MM.1S (cell line): Measurements from ENCODE around the gene DOLPP1.

Experiments
- DNase-seq: peaks from one replicate; pipeline ENCODE4 v3.0.0-alpha.2; 2015
- H2AFZ ChIP-seq: fragments of 300-600 bp; sonication (generic); 2 replicates; pipeline ENCODE4 v1.6.0; 2016; ENCODE audit warnings: antibody characterized with exemption, low read length
- H3F3A ChIP-seq: fragments of 300-600 bp; sonication (generic); 2 replicates; pipeline ENCODE4 v1.6.1; 2016; ENCODE audit warnings: mild to moderate bottlenecking, antibody characterized with exemption, low read length, moderate library complexity, mixed read lengths; ENCODE audit not compliant: insufficient read depth
- H3K27ac ChIP-seq: fragments of 300-600 bp; sonication (generic); 2 replicates; pipeline ENCODE4 v1.5.1; 2016; ENCODE audit warnings: mild to moderate bottlenecking, low read length
- H3K27me3 ChIP-seq: fragments of 300-600 bp; sonication (generic); replicated peaks from 2 replicates; pipeline ENCODE4 v1.6.0; 2016; ENCODE audit warnings: low read length; ENCODE audit not compliant: insufficient read depth
- H3K36me3 ChIP-seq: fragments of 300-600 bp; sonication (generic); replicated peaks from 2 replicates; pipeline ENCODE4 v1.6.1; 2016; ENCODE audit warnings: mild to moderate bottlenecking, low read length, mixed read lengths; ENCODE audit not compliant: insufficient read depth
- H3K4me1 ChIP-seq: fragments of 300-600 bp; sonication (generic); 2 replicates; pipeline ENCODE4 v1.6.1; 2016; ENCODE audit warnings: low read length, mixed read lengths
- H3K4me2 ChIP-seq: fragments of 300-600 bp; sonication (generic); 2 replicates; pipeline ENCODE4 v1.6.0; 2016; ENCODE audit warnings: low read depth, low read length
- H3K4me3 ChIP-seq: fragments of 300-600 bp; sonication (generic); 2 replicates; pipeline ENCODE4 v1.5.1; 2016; ENCODE audit warnings: low read length, mixed read lengths
- H3K79me2 ChIP-seq: fragments of 300-600 bp; sonication (generic); 2 replicates; pipeline ENCODE4 v1.6.1; 2016; ENCODE audit warnings: mixed run types, low read length, mixed read lengths
- H3K9ac ChIP-seq: fragments of 300-600 bp; sonication (generic); 2 replicates; pipeline ENCODE4 v1.6.1; 2016; ENCODE audit warnings: low read length, mixed read lengths
- H3K9me2 ChIP-seq: fragments of 300-600 bp; sonication (generic); replicated peaks from 2 replicates; pipeline ENCODE4 v1.6.1; 2016; ENCODE audit warnings: mild to moderate bottlenecking, low read length, mixed read lengths; ENCODE audit not compliant: insufficient read depth
- H3K9me3 ChIP-seq: fragments of 300-600 bp; sonication (generic); replicated peaks from 2 replicates; pipeline ENCODE4 v1.6.1; 2016; ENCODE audit warnings: mild to moderate bottlenecking, low read length, mixed read lengths; ENCODE audit not compliant: insufficient read depth
- H4K20me1 ChIP-seq: fragments of 300-600 bp; sonication (generic); 2 replicates; pipeline ENCODE4 v1.6.1; 2016; ENCODE audit warnings: mild to moderate bottlenecking, low read length, moderate library complexity, mixed read lengths; ENCODE audit not compliant: insufficient read depth
- CTCF ChIP-seq: fragments of 300-600 bp; sonication (generic); IDR thresholded peaks from 2 replicates; pipeline ENCODE4 v1.5.1; 2016; ENCODE audit warnings: antibody characterized with exemption, low read length, mixed read lengths
- EZH2 ChIP-seq: fragments of 300-600 bp; sonication (generic); optimal IDR thresholded peaks from 2 replicates; pipeline ENCODE3; 2017; ENCODE audit warnings: low read depth, mild to moderate bottlenecking, antibody characterized with exemption, low read length, mixed read lengths
- EZH2phosphoT487 ChIP-seq: fragments of 300-600 bp; sonication (generic); IDR thresholded peaks from 2 replicates; pipeline ENCODE4 v1.6.1; 2018; ENCODE audit warnings: antibody characterized with exemption, low read length

DOLPP1 gene

GRCh38 chr9:129064499-129064908 is 16.4 kb upstream of the DOLPP1 start:
- Histone ChIP-seq H3K4me1 (no peaks in the 10 kb centered on the region), H3K9me2 (no peaks in the 10 kb centered on the region)

DNA sequence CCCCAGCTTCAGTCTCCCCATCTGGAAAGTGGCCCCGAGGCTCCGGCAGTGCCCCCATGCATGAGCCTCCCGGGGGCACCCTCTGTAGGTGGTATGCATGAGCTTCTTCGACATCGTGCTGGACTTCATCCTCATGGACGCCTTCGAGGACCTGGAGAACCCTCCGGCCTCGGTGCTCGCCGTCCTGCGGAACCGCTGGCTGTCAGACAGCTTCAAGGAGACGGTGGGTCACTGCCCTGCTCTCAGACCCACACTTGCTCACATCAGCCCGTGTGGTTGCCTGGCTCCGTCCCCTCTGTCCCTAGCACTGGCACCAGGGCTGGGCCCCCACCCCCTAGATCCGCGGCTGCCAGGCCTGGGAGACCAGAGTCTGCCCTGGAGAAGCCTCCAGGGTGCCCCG is 12.8 kb upstream of the DOLPP1 start:
- no peak overlapping the region for H3K27ac ChIP-seq

More at GRCh38 chr9:129064499-129064908, 16.4 kb upstream of the DOLPP1 start:
- Histone ChIP-seq H2AFZ (no peak overlapping the region), H3K9me3 (no peaks in the 10 kb centered on the region), H3K27me3 (no peaks in the 10 kb centered on the region), H3F3A (no peaks in the 10 kb centered on the region), H3K27ac (no peak overlapping the region), H4K20me1 (no peaks in the 10 kb centered on the region), H3K4me3 (no peak overlapping the region), H3K4me2 (no peak overlapping the region), H3K9ac (no peak overlapping the region), H3K79me2 (no peaks in the 10 kb centered on the region), H3K36me3 (no peaks in the 10 kb centered on the region)
- no peak for TF ChIP-seq CTCF
- TF ChIP-seq EZH2phosphoT487 = no peak
- TF ChIP-seq EZH2 = no peak
- DNase-seq = no peak

DNA sequence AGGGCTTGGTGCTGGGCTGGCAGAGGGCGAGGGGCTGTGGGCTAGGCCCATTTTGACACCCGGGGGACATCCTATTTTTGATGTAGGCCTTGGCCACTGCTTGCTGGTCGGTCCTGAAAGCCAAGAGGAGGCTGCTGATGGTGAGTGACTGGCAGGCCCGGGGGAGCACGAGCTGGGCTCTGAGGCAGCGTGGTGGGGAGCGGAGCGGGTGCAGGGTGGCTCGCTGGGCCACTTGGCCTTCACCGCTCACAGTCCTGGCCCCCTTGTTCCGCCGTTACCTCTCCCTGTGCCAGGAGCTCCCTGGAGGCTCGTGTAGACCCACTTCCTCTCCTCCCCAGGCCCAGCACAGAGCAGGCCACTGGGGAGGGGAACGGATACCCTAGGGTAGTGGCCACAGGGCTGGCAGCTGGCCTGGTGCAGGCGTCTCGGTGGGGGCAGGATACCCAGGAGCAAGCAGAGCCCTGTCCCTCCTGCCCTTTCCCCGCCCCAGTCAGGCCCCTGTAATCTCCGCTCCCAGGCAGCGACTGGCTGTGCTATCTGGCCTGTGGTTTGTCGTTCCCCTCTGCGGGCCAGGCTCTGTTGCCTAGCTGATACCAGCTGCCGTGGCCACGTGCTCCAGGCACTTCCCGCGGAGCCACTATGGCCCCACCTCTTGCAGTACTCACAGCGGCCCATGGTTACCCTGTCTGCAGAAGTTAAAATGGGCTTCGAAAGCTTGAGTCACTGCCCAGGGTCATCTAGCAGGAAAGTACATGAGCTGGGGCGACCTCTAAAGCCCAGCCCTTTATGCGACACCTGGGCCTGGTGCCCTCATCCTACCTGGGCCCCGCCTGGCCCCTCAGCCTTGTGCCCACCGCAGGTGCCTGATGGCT is 11.7 kb upstream of the DOLPP1 start:
- no peak for DNase-seq
- H3K27me3 ChIP-seq = no peaks in the 10 kb centered on the region
- no peak overlapping the region for H3K4me2 ChIP-seq

More for the DNA sequence above, 12.8 kb upstream of the DOLPP1 start:
- H3K79me2 ChIP-seq = no peaks in the 10 kb centered on the region
- no peaks in the 10 kb centered on the region for H3K4me1 ChIP-seq
- H3K4me3 ChIP-seq = no peak overlapping the region
- H2AFZ ChIP-seq = no peak overlapping the region
- no peaks in the 10 kb centered on the region for H3K27me3 ChIP-seq
- H3K9me2 ChIP-seq = no peaks in the 10 kb centered on the region
- H3K4me2 ChIP-seq = no peak overlapping the region
- no peaks in the 10 kb centered on the region for H3F3A ChIP-seq
- no peaks in the 10 kb centered on the region for H3K9me3 ChIP-seq
- H4K20me1 ChIP-seq = no peaks in the 10 kb centered on the region
- no peaks in the 10 kb centered on the region for H3K36me3 ChIP-seq
- H3K9ac ChIP-seq = no peak overlapping the region
- TF ChIP-seq EZH2 = no peak
- TF ChIP-seq EZH2phosphoT487 = no peak
- no peak for TF ChIP-seq CTCF
- DNase-seq = no peak

More for the DNA sequence above, 11.7 kb upstream of the DOLPP1 start:
- H3K4me1 ChIP-seq = no peaks in the 10 kb centered on the region
- H3K9me2 ChIP-seq = no peaks in the 10 kb centered on the region
- no peaks in the 10 kb centered on the region for H3K9me3 ChIP-seq
- no peak overlapping the region for H3K27ac ChIP-seq
- no peak overlapping the region for H3K4me3 ChIP-seq
- no peaks in the 10 kb centered on the region for H3F3A ChIP-seq
- TF ChIP-seq EZH2phosphoT487 (no peak), EZH2 (no peak), CTCF (no peak)
- H3K79me2 ChIP-seq = no peaks in the 10 kb centered on the region
- no peak overlapping the region for H3K9ac ChIP-seq
- no peak overlapping the region for H2AFZ ChIP-seq
- H3K36me3 ChIP-seq = no peaks in the 10 kb centered on the region
- H4K20me1 ChIP-seq = no peaks in the 10 kb centered on the region
